GM21360 (cell line): Measurements from ENCODE around the gene PASD1.
A peak's percentile ranks its signal among the peaks of the same experiment; 100 is the strongest.

ENCODE experiments used
- ATAC-seq: cut with Tn5 transposase; IDR thresholded peaks from one replicate; pipeline ENCODE4 v1.9.1; 2021; ENCODE audit warnings: mild to moderate bottlenecking, moderate library complexity; ENCODE audit not compliant: unreplicated experiment

The PASD1 gene

GRCh38 chrX:151700581-151700980, 137.1 kb downstream of the PASD1 start:
- no peak for ATAC-seq

- no peak for ATAC-seq
Observed at GRCh38 chrX:151701071-151701470, 137.6 kb downstream of the PASD1 start.

- no peak for ATAC-seq
Observed at GRCh38 chrX:151701531-151701930, 138.1 kb downstream of the PASD1 start.

- ATAC-seq = no peak
Observed at GRCh38 chrX:151702026-151702714, 138.7 kb downstream of the PASD1 start.

GRCh38 chrX:151702741-151703340, 139.4 kb downstream of the PASD1 start:
- ATAC-seq = no peak

GRCh38 chrX:151703487-151703886, 140.0 kb downstream of the PASD1 start:
- no peak for ATAC-seq

GRCh38 chrX:151704041-151704663, 140.7 kb downstream of the PASD1 start:
- no peak for ATAC-seq

GRCh38 chrX:151708821-151709220, 145.3 kb downstream of the PASD1 start:
- ATAC-seq = no peak

GRCh38 chrX:151710457-151710856, 147.0 kb downstream of the PASD1 start:
- no peak for ATAC-seq

GRCh38 chrX:151711154-151711553, 147.7 kb downstream of the PASD1 start:
- no peak for ATAC-seq

GRCh38 chrX:151711787-151712186, 148.3 kb downstream of the PASD1 start:
- no peak for ATAC-seq

- ATAC-seq = no peak
Observed at GRCh38 chrX:151712253-151712652, 148.8 kb downstream of the PASD1 start.

- peak; percentile 66 for ATAC-seq
Observed at GRCh38 chrX:151713849-151714248, 150.4 kb downstream of the PASD1 start.

GRCh38 chrX:151714362-151714761, 150.9 kb downstream of the PASD1 start:
- ATAC-seq = no peak

GRCh38 chrX:151715752-151716151, 152.3 kb downstream of the PASD1 start, which contains the start of gene FATE1:
Gene FATE1, plus strand, starts transcription at chrX:151716035. Its CDS starts 85 bp downstream, at chrX:151716120.
- ATAC-seq = no peak

- ATAC-seq = no peak
Observed at GRCh38 chrX:151722241-151722846, 158.9 kb downstream of the PASD1 start.

- ATAC-seq = no peak
Observed at GRCh38 chrX:151723156-151723760, 159.8 kb downstream of the PASD1 start.

GRCh38 chrX:151724563-151725337, 161.3 kb downstream of the PASD1 start:
- no peak for ATAC-seq

GRCh38 chrX:151725338-151725614, 161.8 kb downstream of the PASD1 start:
- no peak for ATAC-seq
